GM23338 (cell line): ENCODE measurements around the gene KCND2.

Experiments used
- EZH2 ChIP-seq: fragments of 200-600 bp; sonication (generic); IDR thresholded peaks from one replicate; pipeline ENCODE4 v1.8.0; 2017; ENCODE audit warnings: antibody characterized with exemption, mild to moderate bottlenecking, low read depth; ENCODE audit not compliant: unreplicated experiment
- EZH2phosphoT487 ChIP-seq: fragments of 200-600 bp; sonication (generic); IDR thresholded peaks from one replicate; pipeline ENCODE4 v1.8.1; 2018; ENCODE audit warnings: antibody characterized with exemption; ENCODE audit not compliant: unreplicated experiment
- JUNB ChIP-seq: IDR thresholded peaks from one replicate; pipeline ENCODE4 v1.6.1; 2016; ENCODE audit warnings: antibody characterized with exemption; ENCODE audit not compliant: unreplicated experiment
- POLR2AphosphoS5 ChIP-seq: IDR thresholded peaks from 2 replicates; pipeline ENCODE4 v1.6.1; 2016; ENCODE audit warnings: antibody characterized with exemption, low read depth
- TF ChIP-seq, protein P1 (sequence below), 2 experiments: fragments of 200-600 bp in 1 of 2; sonication (generic) in 1 of 2; conservative IDR thresholded peaks; 2 replicates each; pipeline versions ENCODE4 v1.5.1 to v1.6.1; 2016 to 2017; ENCODE audit warnings: antibody characterized with exemption in 2 of 2, low read depth in 2 of 2, mild to moderate bottlenecking in 2 of 2, moderate library complexity in 1 of 2
- TF ChIP-seq, protein P2 (sequence below): IDR thresholded peaks from one replicate; pipeline ENCODE4 v1.6.1; 2018; ENCODE audit warnings: antibody characterized with exemption; ENCODE audit not compliant: unreplicated experiment

DNA sequence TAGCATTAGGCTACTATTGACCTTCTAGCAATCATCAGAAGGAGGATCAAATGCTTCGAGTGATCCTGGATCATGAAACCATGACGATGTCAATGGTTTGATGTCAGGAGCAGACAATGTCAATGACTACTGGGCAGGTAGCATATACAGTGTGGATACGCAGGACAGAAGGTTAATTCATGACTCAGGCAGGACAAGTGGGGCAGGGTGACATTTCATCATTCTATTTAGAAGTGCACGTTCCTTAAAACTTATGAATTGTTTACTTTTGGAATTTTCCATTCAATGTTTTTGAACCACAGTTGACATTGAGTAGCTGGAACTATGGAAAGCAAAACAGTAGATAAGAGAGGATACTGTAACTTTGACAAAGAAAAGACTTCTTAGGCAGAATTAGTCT is 444.2 kb downstream of the KCND2 start:
- TF ChIP-seq EZH2 (no peak), POLR2AphosphoS5 (no peak), EZH2phosphoT487 (no peak), JUNB (no peak)
- TF ChIP-seq, protein P1, sequence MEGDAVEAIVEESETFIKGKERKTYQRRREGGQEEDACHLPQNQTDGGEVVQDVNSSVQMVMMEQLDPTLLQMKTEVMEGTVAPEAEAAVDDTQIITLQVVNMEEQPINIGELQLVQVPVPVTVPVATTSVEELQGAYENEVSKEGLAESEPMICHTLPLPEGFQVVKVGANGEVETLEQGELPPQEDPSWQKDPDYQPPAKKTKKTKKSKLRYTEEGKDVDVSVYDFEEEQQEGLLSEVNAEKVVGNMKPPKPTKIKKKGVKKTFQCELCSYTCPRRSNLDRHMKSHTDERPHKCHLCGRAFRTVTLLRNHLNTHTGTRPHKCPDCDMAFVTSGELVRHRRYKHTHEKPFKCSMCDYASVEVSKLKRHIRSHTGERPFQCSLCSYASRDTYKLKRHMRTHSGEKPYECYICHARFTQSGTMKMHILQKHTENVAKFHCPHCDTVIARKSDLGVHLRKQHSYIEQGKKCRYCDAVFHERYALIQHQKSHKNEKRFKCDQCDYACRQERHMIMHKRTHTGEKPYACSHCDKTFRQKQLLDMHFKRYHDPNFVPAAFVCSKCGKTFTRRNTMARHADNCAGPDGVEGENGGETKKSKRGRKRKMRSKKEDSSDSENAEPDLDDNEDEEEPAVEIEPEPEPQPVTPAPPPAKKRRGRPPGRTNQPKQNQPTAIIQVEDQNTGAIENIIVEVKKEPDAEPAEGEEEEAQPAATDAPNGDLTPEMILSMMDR (conservative IDR thresholded peaks at IDR 0.05; ENCODE audit: low read depth in 2 of 2), result no peak
- TF ChIP-seq, protein P2, sequence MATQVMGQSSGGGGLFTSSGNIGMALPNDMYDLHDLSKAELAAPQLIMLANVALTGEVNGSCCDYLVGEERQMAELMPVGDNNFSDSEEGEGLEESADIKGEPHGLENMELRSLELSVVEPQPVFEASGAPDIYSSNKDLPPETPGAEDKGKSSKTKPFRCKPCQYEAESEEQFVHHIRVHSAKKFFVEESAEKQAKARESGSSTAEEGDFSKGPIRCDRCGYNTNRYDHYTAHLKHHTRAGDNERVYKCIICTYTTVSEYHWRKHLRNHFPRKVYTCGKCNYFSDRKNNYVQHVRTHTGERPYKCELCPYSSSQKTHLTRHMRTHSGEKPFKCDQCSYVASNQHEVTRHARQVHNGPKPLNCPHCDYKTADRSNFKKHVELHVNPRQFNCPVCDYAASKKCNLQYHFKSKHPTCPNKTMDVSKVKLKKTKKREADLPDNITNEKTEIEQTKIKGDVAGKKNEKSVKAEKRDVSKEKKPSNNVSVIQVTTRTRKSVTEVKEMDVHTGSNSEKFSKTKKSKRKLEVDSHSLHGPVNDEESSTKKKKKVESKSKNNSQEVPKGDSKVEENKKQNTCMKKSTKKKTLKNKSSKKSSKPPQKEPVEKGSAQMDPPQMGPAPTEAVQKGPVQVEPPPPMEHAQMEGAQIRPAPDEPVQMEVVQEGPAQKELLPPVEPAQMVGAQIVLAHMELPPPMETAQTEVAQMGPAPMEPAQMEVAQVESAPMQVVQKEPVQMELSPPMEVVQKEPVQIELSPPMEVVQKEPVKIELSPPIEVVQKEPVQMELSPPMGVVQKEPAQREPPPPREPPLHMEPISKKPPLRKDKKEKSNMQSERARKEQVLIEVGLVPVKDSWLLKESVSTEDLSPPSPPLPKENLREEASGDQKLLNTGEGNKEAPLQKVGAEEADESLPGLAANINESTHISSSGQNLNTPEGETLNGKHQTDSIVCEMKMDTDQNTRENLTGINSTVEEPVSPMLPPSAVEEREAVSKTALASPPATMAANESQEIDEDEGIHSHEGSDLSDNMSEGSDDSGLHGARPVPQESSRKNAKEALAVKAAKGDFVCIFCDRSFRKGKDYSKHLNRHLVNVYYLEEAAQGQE, result no peak
